Measurements from ENCODE around the gene HIPK1.
"Not testable (repeated sequence)": the region's sequence is repeated elsewhere in the genome, so short reads cannot be mapped to it uniquely, and the experiment has no call there.

HIPK1 gene

GRCh38 chr1:113983391-113983790 is 54.3 kb downstream of the HIPK1 start:
- peak; percentile 72 for DNase-seq

GRCh38 chr1:113983826-113984225 is 54.7 kb downstream of the HIPK1 start:
- no peak for DNase-seq

- no peak for DNase-seq
Measured at GRCh38 chr1:113984710-113985109, 55.6 kb downstream of the HIPK1 start.

- no peak for DNase-seq
Measured at GRCh38 chr1:113986802-113987201, 57.7 kb downstream of the HIPK1 start.

- DNase-seq = no peak
Measured at GRCh38 chr1:113987259-113987658, 58.1 kb downstream of the HIPK1 start.

GRCh38 chr1:113990530-113990929 is 61.4 kb downstream of the HIPK1 start:
- DNase-seq = no peak

GRCh38 chr1:113990961-113991360 is 61.8 kb downstream of the HIPK1 start:
- DNase-seq = no peak

- no peak for DNase-seq
Measured at GRCh38 chr1:113991467-113991997, 62.4 kb downstream of the HIPK1 start.

- no peak for DNase-seq
Measured at GRCh38 chr1:113993072-113993471, 63.9 kb downstream of the HIPK1 start.

- no peak for DNase-seq
Measured at GRCh38 chr1:113993766-113994165, 64.6 kb downstream of the HIPK1 start.

- no peak for DNase-seq
Measured at GRCh38 chr1:113995382-113995781, 66.3 kb downstream of the HIPK1 start.

- no peak for DNase-seq
Measured at GRCh38 chr1:113998361-113998760, 69.2 kb downstream of the HIPK1 start.

GRCh38 chr1:113999233-113999632 is 70.1 kb downstream of the HIPK1 start:
- DNase-seq = no peak

- no peak for DNase-seq
Measured at GRCh38 chr1:113999799-114000198, 70.7 kb downstream of the HIPK1 start.

- no peak for DNase-seq
Measured at GRCh38 chr1:114000406-114000805, 71.3 kb downstream of the HIPK1 start.

- DNase-seq = no peak
Measured at GRCh38 chr1:114002492-114003239, 73.5 kb downstream of the HIPK1 start.

GRCh38 chr1:114003431-114003830 is 74.3 kb downstream of the HIPK1 start:
- DNase-seq = no peak

- DNase-seq = not testable (repeated sequence)
Measured at GRCh38 chr1:114006825-114007224, 77.7 kb downstream of the HIPK1 start.

- no peak for DNase-seq
Measured at GRCh38 chr1:114008480-114008941, 79.4 kb downstream of the HIPK1 start.

GRCh38 chr1:114008993-114009392 is 79.9 kb downstream of the HIPK1 start:
- DNase-seq = no peak

- no peak for DNase-seq
Measured at GRCh38 chr1:114009393-114009792, 80.3 kb downstream of the HIPK1 start.

- no peak for DNase-seq
Measured at GRCh38 chr1:114010433-114011184, 81.5 kb downstream of the HIPK1 start.

GRCh38 chr1:114011796-114012195 is 82.7 kb downstream of the HIPK1 start:
- no peak for DNase-seq

- no peak for DNase-seq
Measured at GRCh38 chr1:114015075-114015474, 86.0 kb downstream of the HIPK1 start.

Measured in NCI-H1694 (cell line).